ENCODE results near the gene DNM1L. TPM values are rescaled to one million over a fixed set of nuclear protein-coding genes. Genes with fewer than 3 reads are reported as not detected.
"Not testable (repeated sequence)": the region's sequence is repeated elsewhere in the genome, so short reads cannot be mapped to it uniquely, and the experiment has no call there.

The DNM1L gene
- total RNA-seq, 4 donors from 2014 or later, result 30.6 to 91.6 (median 50.0) TPM

GRCh38 chr12:32695787-32696186 lies 16.7 kb downstream of the DNM1L start:
- H3K27ac ChIP-seq, result no peak overlapping the region
- H3K4me1 ChIP-seq, result no peaks in the 10 kb centered on the region
- H3K27me3 ChIP-seq, result no peaks in the 10 kb centered on the region
- no peaks in the 10 kb centered on the region for H3K9me3 ChIP-seq
- H3K36me3 ChIP-seq, result no peaks in the 10 kb centered on the region
- TF ChIP-seq POLR2A (IDR thresholded peaks at IDR 0.05) (no peak), CTCF (IDR thresholded peaks at IDR 0.05) (no peak)
- no peak for DNase-seq
- H3K4me3 ChIP-seq, result no peak overlapping the region

GRCh38 chr12:32697445-32697844 lies 18.3 kb downstream of the DNM1L start:
- no peaks in the 10 kb centered on the region for H3K9me3 ChIP-seq
- H3K27ac ChIP-seq, result no peak overlapping the region
- no peaks in the 10 kb centered on the region for H3K27me3 ChIP-seq
- DNase-seq, result no peak
- H3K36me3 ChIP-seq, result peaks cover 0 to 3% (median 0%) of the 10 kb centered on the region in 3 donors
- H3K4me1 ChIP-seq, result no peaks in the 10 kb centered on the region
- TF ChIP-seq POLR2A (IDR thresholded peaks at IDR 0.05) (no peak), CTCF (IDR thresholded peaks at IDR 0.05) (no peak)
- no peak overlapping the region for H3K4me3 ChIP-seq

GRCh38 chr12:32698285-32698684 lies 19.2 kb downstream of the DNM1L start:
- Histone ChIP-seq H3K27ac (no peak overlapping the region), H3K36me3 (peaks cover 0 to 6% (median 0%) of the 10 kb centered on the region in 3 donors), H3K4me3 (no peak overlapping the region), H3K27me3 (no peaks in the 10 kb centered on the region), H3K4me1 (no peaks in the 10 kb centered on the region), H3K9me3 (no peaks in the 10 kb centered on the region)
- TF ChIP-seq CTCF (IDR thresholded peaks at IDR 0.05) (no peak), POLR2A (IDR thresholded peaks at IDR 0.05) (no peak)
- DNase-seq, result no peak

GRCh38 chr12:32699437-32699836 lies 20.3 kb downstream of the DNM1L start:
- H3K36me3 ChIP-seq, DNase-seq, H3K27ac ChIP-seq, H3K4me1 ChIP-seq, H3K9me3 ChIP-seq, H3K27me3 ChIP-seq, H3K4me3 ChIP-seq: not testable (repeated sequence)

- Histone ChIP-seq H3K27me3 (no peaks in the 10 kb centered on the region), H3K36me3 (peaks cover 0 to 13% (median 0%) of the 10 kb centered on the region in 3 donors), H3K9me3 (no peaks in the 10 kb centered on the region), H3K27ac (no peak overlapping the region), H3K4me3 (no peak overlapping the region), H3K4me1 (no peaks in the 10 kb centered on the region)
- TF ChIP-seq POLR2A (IDR thresholded peaks at IDR 0.05) (no peak), CTCF (IDR thresholded peaks at IDR 0.05) (no peak)
- no peak for DNase-seq
These were observed 23.4 kb downstream of the DNM1L start for GRCh38 chr12:32702473-32702872.

GRCh38 chr12:32702946-32703345 lies 23.8 kb downstream of the DNM1L start:
- Histone ChIP-seq H3K4me1 (no peaks in the 10 kb centered on the region), H3K27ac (no peak overlapping the region), H3K27me3 (no peaks in the 10 kb centered on the region), H3K9me3 (no peaks in the 10 kb centered on the region), H3K4me3 (no peak overlapping the region), H3K36me3 (peaks cover 0 to 14% (median 0%) of the 10 kb centered on the region in 3 donors)
- no peak for DNase-seq
- TF ChIP-seq POLR2A (IDR thresholded peaks at IDR 0.05), result no peak
- TF ChIP-seq CTCF (IDR thresholded peaks at IDR 0.05), result no peak

All from Peyer's patch (tissue), 4 donors.